KOPT-K1 (cell line): Measurements from ENCODE around the gene SUPT6H.

ENCODE experiments used
- H3K27ac ChIP-seq: fragments of 200-600 bp; sonication (generic); 2 replicates; pipeline ENCODE4 v1.5.1; 2016; ENCODE audit warnings: antibody characterized with exemption, mild to moderate bottlenecking, low read depth, low read length; ENCODE audit not compliant: poor library complexity, severe bottlenecking
- H3K36me3 ChIP-seq: fragments of 200-600 bp; sonication (generic); 2 replicates; pipeline ENCODE4 v1.5.1; 2017; ENCODE audit warnings: antibody characterized with exemption, mild to moderate bottlenecking, low read length, moderate library complexity; ENCODE audit not compliant: insufficient read depth
- H3K9me3 ChIP-seq: fragments of 200-600 bp; sonication (generic); 2 replicates; pipeline ENCODE4 v1.5.1; 2017; ENCODE audit warnings: antibody characterized with exemption, low read length, mild to moderate bottlenecking; ENCODE audit not compliant: insufficient read depth, poor library complexity, severe bottlenecking

The SUPT6H gene

GRCh38 chr17:28750178-28751047, 88.4 kb downstream of the SUPT6H start:
- Histone ChIP-seq H3K9me3 (no peaks in the 10 kb centered on the region), H3K36me3 (peaks cover 59% of the 10 kb centered on the region), H3K27ac (no peak overlapping the region)

GRCh38 chr17:28751600-28752366, 89.8 kb downstream of the SUPT6H start:
- H3K27ac ChIP-seq = no peak overlapping the region
- peaks cover 62% of the 10 kb centered on the region for H3K36me3 ChIP-seq
- H3K9me3 ChIP-seq = no peaks in the 10 kb centered on the region
